MM.1S (cell line): ENCODE measurements around the gene B3GNT4.

Experiments
- DNase-seq: peaks from one replicate; pipeline ENCODE4 v3.0.0-alpha.2; 2015
- H2AFZ ChIP-seq: fragments of 300-600 bp; sonication (generic); 2 replicates; pipeline ENCODE4 v1.6.0; 2016; ENCODE audit warnings: antibody characterized with exemption, low read length
- H3F3A ChIP-seq: fragments of 300-600 bp; sonication (generic); 2 replicates; pipeline ENCODE4 v1.6.1; 2016; ENCODE audit warnings: mild to moderate bottlenecking, antibody characterized with exemption, low read length, moderate library complexity, mixed read lengths; ENCODE audit not compliant: insufficient read depth
- H3K27ac ChIP-seq: fragments of 300-600 bp; sonication (generic); 2 replicates; pipeline ENCODE4 v1.5.1; 2016; ENCODE audit warnings: mild to moderate bottlenecking, low read length
- H3K27me3 ChIP-seq: fragments of 300-600 bp; sonication (generic); replicated peaks from 2 replicates; pipeline ENCODE4 v1.6.0; 2016; ENCODE audit warnings: low read length; ENCODE audit not compliant: insufficient read depth
- H3K36me3 ChIP-seq: fragments of 300-600 bp; sonication (generic); replicated peaks from 2 replicates; pipeline ENCODE4 v1.6.1; 2016; ENCODE audit warnings: mild to moderate bottlenecking, low read length, mixed read lengths; ENCODE audit not compliant: insufficient read depth
- H3K4me1 ChIP-seq: fragments of 300-600 bp; sonication (generic); 2 replicates; pipeline ENCODE4 v1.6.1; 2016; ENCODE audit warnings: low read length, mixed read lengths
- H3K4me2 ChIP-seq: fragments of 300-600 bp; sonication (generic); 2 replicates; pipeline ENCODE4 v1.6.0; 2016; ENCODE audit warnings: low read depth, low read length
- H3K4me3 ChIP-seq: fragments of 300-600 bp; sonication (generic); 2 replicates; pipeline ENCODE4 v1.5.1; 2016; ENCODE audit warnings: low read length, mixed read lengths
- H3K79me2 ChIP-seq: fragments of 300-600 bp; sonication (generic); 2 replicates; pipeline ENCODE4 v1.6.1; 2016; ENCODE audit warnings: mixed run types, low read length, mixed read lengths
- H3K9ac ChIP-seq: fragments of 300-600 bp; sonication (generic); 2 replicates; pipeline ENCODE4 v1.6.1; 2016; ENCODE audit warnings: low read length, mixed read lengths
- H3K9me2 ChIP-seq: fragments of 300-600 bp; sonication (generic); replicated peaks from 2 replicates; pipeline ENCODE4 v1.6.1; 2016; ENCODE audit warnings: mild to moderate bottlenecking, low read length, mixed read lengths; ENCODE audit not compliant: insufficient read depth
- H3K9me3 ChIP-seq: fragments of 300-600 bp; sonication (generic); replicated peaks from 2 replicates; pipeline ENCODE4 v1.6.1; 2016; ENCODE audit warnings: mild to moderate bottlenecking, low read length, mixed read lengths; ENCODE audit not compliant: insufficient read depth
- H4K20me1 ChIP-seq: fragments of 300-600 bp; sonication (generic); 2 replicates; pipeline ENCODE4 v1.6.1; 2016; ENCODE audit warnings: mild to moderate bottlenecking, low read length, moderate library complexity, mixed read lengths; ENCODE audit not compliant: insufficient read depth
- CTCF ChIP-seq: fragments of 300-600 bp; sonication (generic); IDR thresholded peaks from 2 replicates; pipeline ENCODE4 v1.5.1; 2016; ENCODE audit warnings: antibody characterized with exemption, low read length, mixed read lengths
- EZH2 ChIP-seq: fragments of 300-600 bp; sonication (generic); optimal IDR thresholded peaks from 2 replicates; pipeline ENCODE3; 2017; ENCODE audit warnings: low read depth, mild to moderate bottlenecking, antibody characterized with exemption, low read length, mixed read lengths
- EZH2phosphoT487 ChIP-seq: fragments of 300-600 bp; sonication (generic); IDR thresholded peaks from 2 replicates; pipeline ENCODE4 v1.6.1; 2018; ENCODE audit warnings: antibody characterized with exemption, low read length

The B3GNT4 gene

GRCh38 chr12:122189626-122190475 is 13.7 kb upstream of the B3GNT4 start:
- no peaks in the 10 kb centered on the region for H3F3A ChIP-seq
- H3K36me3 ChIP-seq, result no peaks in the 10 kb centered on the region
- H3K9me2 ChIP-seq, result no peaks in the 10 kb centered on the region
- H2AFZ ChIP-seq, result no peak overlapping the region
- H3K4me1 ChIP-seq, result no peaks in the 10 kb centered on the region
- H3K9me3 ChIP-seq, result no peaks in the 10 kb centered on the region
- H3K9ac ChIP-seq, result no peak overlapping the region
- no peaks in the 10 kb centered on the region for H3K27me3 ChIP-seq
- no peak overlapping the region for H3K4me3 ChIP-seq
- H3K27ac ChIP-seq, result no peak overlapping the region
- H4K20me1 ChIP-seq, result no peaks in the 10 kb centered on the region
- no peak overlapping the region for H3K4me2 ChIP-seq
- DNase-seq, result no peak
- TF ChIP-seq EZH2 (no peak), CTCF (no peak), EZH2phosphoT487 (no peak)
- no peaks in the 10 kb centered on the region for H3K79me2 ChIP-seq

GRCh38 chr12:122190842-122191668 is 12.5 kb upstream of the B3GNT4 start:
- Histone ChIP-seq H3K4me3 (no peak overlapping the region), H3K9ac (no peak overlapping the region), H3K27me3 (no peaks in the 10 kb centered on the region), H3K9me3 (no peaks in the 10 kb centered on the region), H4K20me1 (no peaks in the 10 kb centered on the region), H2AFZ (no peak overlapping the region; the same call in 1 of the 2 replicates), H3F3A (no peaks in the 10 kb centered on the region), H3K4me1 (no peaks in the 10 kb centered on the region), H3K9me2 (no peaks in the 10 kb centered on the region), H3K79me2 (no peaks in the 10 kb centered on the region), H3K36me3 (no peaks in the 10 kb centered on the region), H3K4me2 (no peak overlapping the region), H3K27ac (no peak overlapping the region)
- no peak for TF ChIP-seq EZH2
- no peak for TF ChIP-seq EZH2phosphoT487
- TF ChIP-seq CTCF, result peak; percentile 58
- peak; percentile 46 for DNase-seq

GRCh38 chr12:122192441-122192840 is 11.1 kb upstream of the B3GNT4 start:
- Histone ChIP-seq H3K27ac (no peak overlapping the region), H4K20me1 (no peaks in the 10 kb centered on the region), H3K9me2 (no peaks in the 10 kb centered on the region), H3K79me2 (no peaks in the 10 kb centered on the region), H3F3A (no peaks in the 10 kb centered on the region), H2AFZ (no peak overlapping the region), H3K4me1 (no peaks in the 10 kb centered on the region), H3K4me3 (no peak overlapping the region), H3K4me2 (no peak overlapping the region), H3K27me3 (no peaks in the 10 kb centered on the region), H3K36me3 (no peaks in the 10 kb centered on the region), H3K9ac (no peak overlapping the region), H3K9me3 (no peaks in the 10 kb centered on the region)
- no peak for DNase-seq
- TF ChIP-seq CTCF, result no peak
